Measurements from ENCODE around the gene ZFYVE9. TPM values are rescaled to one million over a fixed set of nuclear protein-coding genes. Genes with fewer than 3 reads are reported as not detected.

ZFYVE9 gene
- total RNA-seq, 1 experiment from 2014 or later = 28.4 TPM

DNA sequence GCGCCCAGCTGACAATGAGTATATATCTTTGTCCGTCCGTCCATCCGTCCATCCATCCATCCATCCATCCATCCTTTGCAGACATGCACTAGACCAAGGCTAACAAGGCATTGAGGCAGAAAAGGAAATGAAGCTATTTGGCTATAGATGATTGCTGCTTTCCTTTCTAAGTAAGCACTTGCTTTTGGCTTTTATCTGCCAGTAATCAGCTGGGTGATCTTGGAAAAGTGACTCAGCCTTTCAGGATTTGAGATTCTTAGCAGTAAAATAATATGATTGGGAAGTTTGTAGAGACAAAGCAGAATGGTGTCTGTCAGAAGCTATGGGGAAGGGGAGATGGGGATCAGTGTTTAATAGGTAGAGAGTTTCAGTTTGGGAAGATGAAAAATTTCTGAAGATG lies 22.7 kb downstream of the ZFYVE9 start:
- Histone ChIP-seq H2BK120ac (ENCODE audit: low read depth, low read length, poor library complexity, severe bottlenecking) (no peak overlapping the region), H2AK5ac (ENCODE audit: insufficient read length, low read length) (no peak overlapping the region), H3K79me2 (ENCODE audit: insufficient read depth, low read length) (no peaks in the 10 kb centered on the region), H3K9ac (ENCODE audit: extremely low read depth, insufficient read length, low read length) (no peak overlapping the region), H4K20me1 (ENCODE audit: control insufficient read depth, insufficient read depth, insufficient read length) (no peaks in the 10 kb centered on the region), H3K4ac (ENCODE audit: low read depth, low read length) (no peak overlapping the region), H3K14ac (ENCODE audit: insufficient read depth, low read length) (no peak overlapping the region), H3T11ph (ENCODE audit: low read length) (no peak overlapping the region), H2BK5ac (ENCODE audit: insufficient read length, low read length) (no peak overlapping the region), H4K91ac (ENCODE audit: insufficient read length, low read depth, low read length) (no peak overlapping the region), H3K79me1 (ENCODE audit: insufficient read depth, low read depth, low read length, poor library complexity, severe bottlenecking) (no peaks in the 10 kb centered on the region), H4K8ac (replicated peaks; ENCODE audit: insufficient read length, low read depth, low read length) (no peak overlapping the region), H3K4me2 (ENCODE audit: insufficient read depth, insufficient read length, low read length) (no peak overlapping the region), H3K23ac (ENCODE audit: insufficient read length, low read depth, low read length) (no peak overlapping the region), H3K9me3 (ENCODE audit: control insufficient read depth, low read depth, low read length) (no peaks in the 10 kb centered on the region), H3K27me3 (ENCODE audit: insufficient read depth, low read length) (no peaks in the 10 kb centered on the region), H3K4me1 (ENCODE audit: insufficient read depth, low read length) (no peaks in the 10 kb centered on the region), H3K56ac (ENCODE audit: insufficient read length, low read depth, low read length) (no peak overlapping the region), H3K18ac (ENCODE audit: insufficient read length, low read depth, low read length) (no peak overlapping the region), H2BK20ac (ENCODE audit: low read depth, low read length, poor library complexity, severe bottlenecking) (no peak overlapping the region), H4K5ac (ENCODE audit: insufficient read length, low read depth, low read length) (no peak overlapping the region), H3K27ac (ENCODE audit: insufficient read length, low read depth, low read length) (no peak overlapping the region), H2AFZ (ENCODE audit: low read length) (no peak overlapping the region), H2BK15ac (ENCODE audit: low read depth, low read length) (no peak overlapping the region), H2BK12ac (ENCODE audit: insufficient read length, low read depth, low read length) (no peak overlapping the region), H3K23me2 (ENCODE audit: insufficient read length, low read depth, low read length, poor library complexity, severe bottlenecking) (no peaks in the 10 kb centered on the region)
- WGBS (ENCODE audit: extremely low coverage, insufficient read length, low lambda C conversion rate) = no CpG with 5 or more reads among the region's 4 CpGs
- no peak overlapping the region for H3K4me3 Mint-ChIP-seq
- H3K36me3 Mint-ChIP-seq (ENCODE audit: insufficient read depth in 1 of 3, low read depth in 3 of 3) = peaks cover 0 to 7% (median 6%) of the 10 kb centered on the region in 3 experiments; a peak in 3 of 7 replicates
- TF ChIP-seq, protein P1, sequence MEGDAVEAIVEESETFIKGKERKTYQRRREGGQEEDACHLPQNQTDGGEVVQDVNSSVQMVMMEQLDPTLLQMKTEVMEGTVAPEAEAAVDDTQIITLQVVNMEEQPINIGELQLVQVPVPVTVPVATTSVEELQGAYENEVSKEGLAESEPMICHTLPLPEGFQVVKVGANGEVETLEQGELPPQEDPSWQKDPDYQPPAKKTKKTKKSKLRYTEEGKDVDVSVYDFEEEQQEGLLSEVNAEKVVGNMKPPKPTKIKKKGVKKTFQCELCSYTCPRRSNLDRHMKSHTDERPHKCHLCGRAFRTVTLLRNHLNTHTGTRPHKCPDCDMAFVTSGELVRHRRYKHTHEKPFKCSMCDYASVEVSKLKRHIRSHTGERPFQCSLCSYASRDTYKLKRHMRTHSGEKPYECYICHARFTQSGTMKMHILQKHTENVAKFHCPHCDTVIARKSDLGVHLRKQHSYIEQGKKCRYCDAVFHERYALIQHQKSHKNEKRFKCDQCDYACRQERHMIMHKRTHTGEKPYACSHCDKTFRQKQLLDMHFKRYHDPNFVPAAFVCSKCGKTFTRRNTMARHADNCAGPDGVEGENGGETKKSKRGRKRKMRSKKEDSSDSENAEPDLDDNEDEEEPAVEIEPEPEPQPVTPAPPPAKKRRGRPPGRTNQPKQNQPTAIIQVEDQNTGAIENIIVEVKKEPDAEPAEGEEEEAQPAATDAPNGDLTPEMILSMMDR (conservative IDR thresholded peaks at IDR 0.05) = no peak
- H3K27ac Mint-ChIP-seq = no peak overlapping the region
- peaks cover 0 to 3% of the 10 kb centered on the region in 2 experiments; a peak in 2 of 5 replicates for H3K9me3 Mint-ChIP-seq
- DNase-seq = no peak
- no peaks in the 10 kb centered on the region for H3K4me1 Mint-ChIP-seq
- H3K27me3 Mint-ChIP-seq (ENCODE audit: low read depth) = no peaks in the 10 kb centered on the region
